Measurements from ENCODE around the gene KRT24. TPM values are rescaled to one million over a fixed set of nuclear protein-coding genes. Genes with fewer than 3 reads are reported as not detected.

Gene KRT24
- total RNA-seq, 1 donor from 2014 or later = not detected

DNA sequence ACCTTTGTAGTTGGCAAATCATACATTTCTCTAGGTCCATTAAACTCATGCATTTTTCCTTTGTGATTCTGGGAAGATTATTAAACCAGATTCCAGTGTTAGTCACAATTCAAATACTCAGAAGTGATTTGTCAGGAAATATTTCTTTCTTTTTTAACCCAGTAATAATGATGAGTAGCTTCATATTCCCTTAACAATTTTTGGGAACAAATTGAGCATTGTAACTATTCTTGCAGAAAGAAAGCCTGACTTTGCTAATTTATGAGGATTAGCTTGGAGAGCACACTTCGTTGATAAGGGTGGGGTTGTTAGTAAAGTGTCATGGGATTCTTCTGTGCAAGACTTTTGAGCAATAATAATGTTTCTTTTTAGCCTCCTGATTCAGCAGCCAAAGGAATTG is 18.7 kb upstream of the KRT24 start:
- H3K9me3 ChIP-seq = no peaks in the 10 kb centered on the region
- no peaks in the 10 kb centered on the region for H3K36me3 ChIP-seq
- ATAC-seq = no peak
- H3K27ac ChIP-seq = no peak overlapping the region
- TF ChIP-seq, protein P1, sequence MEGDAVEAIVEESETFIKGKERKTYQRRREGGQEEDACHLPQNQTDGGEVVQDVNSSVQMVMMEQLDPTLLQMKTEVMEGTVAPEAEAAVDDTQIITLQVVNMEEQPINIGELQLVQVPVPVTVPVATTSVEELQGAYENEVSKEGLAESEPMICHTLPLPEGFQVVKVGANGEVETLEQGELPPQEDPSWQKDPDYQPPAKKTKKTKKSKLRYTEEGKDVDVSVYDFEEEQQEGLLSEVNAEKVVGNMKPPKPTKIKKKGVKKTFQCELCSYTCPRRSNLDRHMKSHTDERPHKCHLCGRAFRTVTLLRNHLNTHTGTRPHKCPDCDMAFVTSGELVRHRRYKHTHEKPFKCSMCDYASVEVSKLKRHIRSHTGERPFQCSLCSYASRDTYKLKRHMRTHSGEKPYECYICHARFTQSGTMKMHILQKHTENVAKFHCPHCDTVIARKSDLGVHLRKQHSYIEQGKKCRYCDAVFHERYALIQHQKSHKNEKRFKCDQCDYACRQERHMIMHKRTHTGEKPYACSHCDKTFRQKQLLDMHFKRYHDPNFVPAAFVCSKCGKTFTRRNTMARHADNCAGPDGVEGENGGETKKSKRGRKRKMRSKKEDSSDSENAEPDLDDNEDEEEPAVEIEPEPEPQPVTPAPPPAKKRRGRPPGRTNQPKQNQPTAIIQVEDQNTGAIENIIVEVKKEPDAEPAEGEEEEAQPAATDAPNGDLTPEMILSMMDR (IDR thresholded peaks at IDR 0.05) = no peak
- no peaks in the 10 kb centered on the region for H3K4me1 ChIP-seq
- no peak overlapping the region for H3K4me3 ChIP-seq
- no peaks in the 10 kb centered on the region for H3K27me3 ChIP-seq (ENCODE audit: low read depth)
- intact Hi-C loops (cut with DNase I) = no loop called here
- DNase-seq = no peak

GRCh38 chr17:40720899-40721298 is 17.3 kb upstream of the KRT24 start:
- Histone ChIP-seq H3K4me3 (no peak overlapping the region), H3K36me3 (no peaks in the 10 kb centered on the region), H3K27me3 (ENCODE audit: low read depth) (no peaks in the 10 kb centered on the region), H3K9me3 (no peaks in the 10 kb centered on the region), H3K4me1 (no peaks in the 10 kb centered on the region), H3K27ac (no peak overlapping the region)
- intact Hi-C loops (cut with DNase I) = no loop called here
- TF ChIP-seq, protein P1 (IDR thresholded peaks at IDR 0.05) = no peak
- DNase-seq (no peak), ATAC-seq (no peak)

- no peak for ATAC-seq
These were observed 15.4 kb upstream of the KRT24 start for GRCh38 chr17:40718930-40719329.

GRCh38 chr17:40717776-40718175 is 14.2 kb upstream of the KRT24 start:
- no peak overlapping the region for H3K4me3 ChIP-seq
- H3K9me3 ChIP-seq = no peaks in the 10 kb centered on the region
- H3K36me3 ChIP-seq = no peaks in the 10 kb centered on the region
- H3K4me1 ChIP-seq = no peaks in the 10 kb centered on the region
- ATAC-seq (no peak), DNase-seq (no peak)
- TF ChIP-seq, protein P1 (IDR thresholded peaks at IDR 0.05) = no peak
- intact Hi-C loops (cut with DNase I) = no loop called here
- H3K27me3 ChIP-seq (ENCODE audit: low read depth) = peaks cover 3% of the 10 kb centered on the region
- no peak overlapping the region for H3K27ac ChIP-seq

More at GRCh38 chr17:40718930-40719329, 15.4 kb upstream of the KRT24 start:
- Histone ChIP-seq H3K27ac (no peak overlapping the region), H3K4me3 (no peak overlapping the region), H3K27me3 (ENCODE audit: low read depth) (peaks cover 3% of the 10 kb centered on the region), H3K9me3 (no peaks in the 10 kb centered on the region), H3K36me3 (no peaks in the 10 kb centered on the region), H3K4me1 (no peaks in the 10 kb centered on the region)
- no peak for DNase-seq
- intact Hi-C loops (cut with DNase I) = no loop called here
- TF ChIP-seq, protein P1 (IDR thresholded peaks at IDR 0.05) = no peak

GRCh38 chr17:40714473-40714872 is 10.9 kb upstream of the KRT24 start:
- Histone ChIP-seq H3K4me1 (no peaks in the 10 kb centered on the region), H3K9me3 (no peaks in the 10 kb centered on the region), H3K36me3 (no peaks in the 10 kb centered on the region), H3K4me3 (no peak overlapping the region), H3K27ac (no peak overlapping the region), H3K27me3 (ENCODE audit: low read depth) (peaks cover 3% of the 10 kb centered on the region)
- no peak for ATAC-seq
- TF ChIP-seq, protein P1 (IDR thresholded peaks at IDR 0.05) = no peak
- intact Hi-C loops (cut with DNase I) = no loop called here
- DNase-seq = no peak

DNA sequence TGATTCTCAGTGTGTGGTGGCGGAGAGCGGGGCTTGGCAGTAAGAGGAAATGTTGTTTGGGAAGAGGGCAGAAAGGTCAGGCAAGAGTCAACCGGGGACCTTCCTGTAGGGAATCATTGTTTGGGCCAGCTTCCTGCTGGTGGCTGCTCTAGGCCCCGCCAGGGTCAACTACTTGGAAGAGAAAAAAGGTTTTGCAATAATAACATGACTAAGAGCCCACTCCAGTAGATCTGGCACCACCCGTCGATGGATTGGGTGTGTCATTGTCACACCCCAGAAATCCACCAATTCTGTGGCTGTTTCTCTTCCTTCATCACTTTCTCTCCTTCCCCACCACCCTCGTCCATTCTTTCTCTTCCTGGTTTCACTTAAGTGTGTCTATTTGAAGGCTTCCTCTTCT is 4.2 kb upstream of the KRT24 start:
- H3K4me3 ChIP-seq = no peak overlapping the region
- DNase-seq (peak; percentile 51), ATAC-seq (peak; percentile 81 to 87)
- TF ChIP-seq, protein P1 (IDR thresholded peaks at IDR 0.05) = no peak
- no peaks in the 10 kb centered on the region for H3K27me3 ChIP-seq (ENCODE audit: low read depth)
- H3K4me1 ChIP-seq = peaks cover 9% of the 10 kb centered on the region
- no peaks in the 10 kb centered on the region for H3K9me3 ChIP-seq
- intact Hi-C loops (cut with DNase I) = no loop called here
- H3K36me3 ChIP-seq = no peaks in the 10 kb centered on the region
- peak overlapping the region; percentile 58 for H3K27ac ChIP-seq
